Middle frontal gyrus (tissue), 1 donor: ENCODE measurements around the gene CNIH2.

Experiments
- DNase-seq: peaks from one replicate; pipeline ENCODE4 v3.0.0-alpha.2; 2015; ENCODE audit warnings: low spot score; ENCODE audit errors: extremely low spot score

CNIH2 gene

DNA sequence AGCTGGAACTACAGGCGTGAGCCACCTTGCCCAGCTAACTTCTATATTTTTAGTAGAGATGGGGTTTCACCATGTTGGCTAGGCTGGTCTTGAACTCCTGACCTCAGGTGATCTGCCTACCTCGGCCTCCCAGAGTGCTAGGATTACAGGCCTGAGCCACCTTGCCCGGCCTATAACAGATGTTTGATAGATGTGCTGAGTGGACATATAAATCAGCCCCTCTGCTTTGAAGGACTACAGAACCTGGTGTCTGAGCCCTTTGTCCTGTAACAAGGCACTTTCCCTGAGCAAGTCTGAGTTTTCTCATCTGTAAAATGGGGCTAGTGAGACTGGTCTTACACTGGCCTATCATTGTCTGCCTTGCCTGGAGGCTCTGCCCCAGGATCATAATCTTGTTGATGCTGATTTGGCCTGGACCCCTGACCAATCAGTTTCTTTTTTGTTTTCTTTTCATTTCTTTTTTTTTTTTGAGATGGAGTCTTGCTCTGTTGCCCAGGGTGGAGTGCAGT is 51.2 kb downstream of the CNIH2 start:
- no peak for DNase-seq

- no peak for DNase-seq
Observed at GRCh38 chr11:66330931-66331330, 53.0 kb downstream of the CNIH2 start.

DNA sequence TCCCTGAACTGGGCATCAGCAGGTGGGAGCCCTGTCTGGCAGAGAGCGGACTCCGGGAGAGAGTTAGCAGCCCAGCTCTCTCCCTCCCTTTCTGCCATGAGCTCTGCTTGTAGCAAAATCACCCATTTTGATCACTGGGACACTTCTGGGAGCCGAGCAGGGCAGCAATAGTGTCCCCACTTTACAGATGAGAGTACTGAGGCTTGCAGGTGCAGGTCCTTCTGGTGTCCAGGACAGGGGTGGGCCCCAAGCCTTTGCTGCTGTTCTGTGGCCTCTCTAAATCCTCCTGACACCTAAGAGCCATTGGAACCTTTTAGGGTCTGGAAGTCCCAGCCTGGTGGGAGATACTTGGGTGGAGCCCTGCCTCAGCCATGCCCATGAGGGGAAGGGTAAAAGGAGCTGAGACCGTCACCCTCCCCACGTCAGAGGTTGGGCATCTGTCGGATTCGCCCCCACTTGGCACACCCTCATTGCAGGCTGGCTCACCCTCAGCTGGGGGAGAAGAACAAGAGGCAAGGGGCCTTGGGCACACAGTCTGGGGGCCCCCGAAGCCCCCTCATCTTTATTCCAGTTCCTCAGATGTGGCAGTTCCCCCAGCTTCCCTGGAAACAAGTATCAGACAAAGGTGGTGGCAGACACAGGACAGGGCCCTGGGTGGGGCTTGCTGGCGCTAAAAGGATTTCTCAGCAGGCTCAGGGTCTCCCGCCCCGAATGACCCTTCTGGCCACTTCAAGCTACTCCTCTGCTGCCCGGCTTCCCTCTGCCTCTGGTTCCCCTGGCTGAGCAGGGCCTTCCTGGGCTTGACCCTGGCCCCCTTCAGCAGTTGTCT is 53.8 kb downstream of the CNIH2 start:
- no peak for DNase-seq

DNA sequence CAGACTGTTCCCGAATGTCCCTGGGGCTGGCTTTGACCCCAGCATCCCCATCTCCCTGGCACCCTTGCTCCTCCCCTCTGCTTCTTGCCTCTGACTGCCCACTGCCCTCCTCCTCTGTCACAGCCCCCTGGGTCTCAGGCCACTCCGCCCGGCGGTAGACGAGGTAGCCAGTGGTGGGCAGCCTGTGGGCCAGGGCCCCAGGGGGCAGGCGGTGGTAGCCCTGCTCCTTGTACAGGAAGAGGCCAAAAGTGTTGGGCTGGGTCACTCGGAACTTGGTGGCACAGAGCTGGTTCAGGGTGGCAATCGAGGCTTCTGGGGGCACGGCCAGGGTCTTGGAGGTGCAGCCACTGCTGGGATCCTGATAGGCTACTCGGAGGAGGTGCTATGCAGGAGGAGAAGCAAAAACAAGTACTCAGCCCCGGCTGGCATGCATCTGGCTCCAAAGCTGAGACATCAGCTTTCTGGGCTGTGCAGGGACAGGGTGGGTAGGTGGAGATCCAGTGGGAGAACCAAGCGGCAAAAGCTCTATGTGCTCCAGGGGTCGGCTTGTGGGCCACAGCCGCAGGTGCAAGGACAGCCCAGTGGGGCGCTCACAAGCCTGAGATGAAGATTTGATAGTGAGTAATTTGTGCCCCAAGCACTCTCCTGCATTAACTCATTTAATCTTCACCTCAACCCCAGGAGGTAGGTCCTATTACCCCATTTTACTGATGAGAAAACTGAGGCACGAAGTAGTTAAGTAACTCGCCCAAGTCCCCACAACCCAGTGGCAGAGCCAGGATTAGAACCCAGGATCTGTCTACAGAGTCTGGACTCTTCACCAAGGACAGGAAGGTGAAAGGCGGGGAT is 54.6 kb downstream of the CNIH2 start:
- DNase-seq = no peak

DNA sequence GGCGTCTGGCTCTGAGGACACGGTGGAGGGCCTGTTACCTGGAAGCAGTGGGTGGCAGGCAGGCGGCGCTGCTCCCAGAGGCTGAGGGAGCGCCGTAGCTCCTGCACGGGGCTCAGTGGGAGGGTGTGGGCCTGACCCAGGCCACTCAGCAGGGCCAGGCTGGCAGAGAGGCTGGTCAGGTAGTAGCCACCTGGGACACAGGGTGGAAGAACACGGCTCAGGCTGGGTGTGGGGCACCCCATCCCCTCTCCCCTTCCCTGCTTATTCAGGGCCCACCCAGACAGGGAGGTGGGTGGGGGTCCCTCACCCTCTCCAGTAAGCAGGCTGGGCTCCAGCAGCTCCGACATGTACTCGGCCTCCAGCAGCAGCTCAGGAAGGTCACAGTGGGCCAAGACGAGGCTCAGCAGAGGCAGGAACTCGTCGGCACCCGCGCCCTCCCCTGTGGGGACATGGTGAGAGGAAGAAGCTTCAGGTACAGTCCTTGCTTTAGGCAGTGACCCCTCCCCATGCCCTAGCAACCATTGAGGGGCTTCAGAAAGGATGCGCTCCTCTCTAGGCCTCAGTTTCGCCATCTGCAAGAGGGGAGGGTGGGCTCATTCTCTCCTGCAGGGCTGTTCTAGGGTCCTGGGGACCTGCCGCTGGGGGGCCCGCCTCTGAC is 55.4 kb downstream of the CNIH2 start:
- no peak for DNase-seq
